Measurements from ENCODE around the gene GABRP.

DNA sequence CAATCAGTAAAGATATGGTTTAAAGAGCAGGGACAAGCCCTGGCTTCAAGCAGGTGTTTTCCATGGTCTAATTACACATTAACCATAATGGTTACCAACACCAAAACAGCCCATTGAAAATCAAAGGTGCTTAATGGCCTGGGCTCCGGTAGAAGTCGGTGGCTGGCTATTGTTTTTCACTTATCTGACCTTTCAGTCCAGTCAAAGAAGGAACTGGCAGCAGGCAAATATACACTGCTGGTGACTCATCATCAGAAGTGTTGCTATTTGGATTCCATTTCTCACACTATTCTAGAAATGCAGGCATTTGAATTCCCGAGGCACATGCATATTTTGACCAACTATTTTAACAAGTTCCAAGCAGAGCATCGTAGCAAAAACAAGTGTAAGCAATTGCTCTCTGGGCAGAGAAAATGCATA lies 26.3 kb upstream of the GABRP start:
- no peak for TF ChIP-seq GABPA (IDR thresholded peaks at IDR 0.05; ENCODE audit: low read depth)
- TF ChIP-seq, protein P1, sequence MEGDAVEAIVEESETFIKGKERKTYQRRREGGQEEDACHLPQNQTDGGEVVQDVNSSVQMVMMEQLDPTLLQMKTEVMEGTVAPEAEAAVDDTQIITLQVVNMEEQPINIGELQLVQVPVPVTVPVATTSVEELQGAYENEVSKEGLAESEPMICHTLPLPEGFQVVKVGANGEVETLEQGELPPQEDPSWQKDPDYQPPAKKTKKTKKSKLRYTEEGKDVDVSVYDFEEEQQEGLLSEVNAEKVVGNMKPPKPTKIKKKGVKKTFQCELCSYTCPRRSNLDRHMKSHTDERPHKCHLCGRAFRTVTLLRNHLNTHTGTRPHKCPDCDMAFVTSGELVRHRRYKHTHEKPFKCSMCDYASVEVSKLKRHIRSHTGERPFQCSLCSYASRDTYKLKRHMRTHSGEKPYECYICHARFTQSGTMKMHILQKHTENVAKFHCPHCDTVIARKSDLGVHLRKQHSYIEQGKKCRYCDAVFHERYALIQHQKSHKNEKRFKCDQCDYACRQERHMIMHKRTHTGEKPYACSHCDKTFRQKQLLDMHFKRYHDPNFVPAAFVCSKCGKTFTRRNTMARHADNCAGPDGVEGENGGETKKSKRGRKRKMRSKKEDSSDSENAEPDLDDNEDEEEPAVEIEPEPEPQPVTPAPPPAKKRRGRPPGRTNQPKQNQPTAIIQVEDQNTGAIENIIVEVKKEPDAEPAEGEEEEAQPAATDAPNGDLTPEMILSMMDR (IDR thresholded peaks at IDR 0.05; ENCODE audit: insufficient read depth, low read length) = no peak
- no peak for TF ChIP-seq POLR2AphosphoS5 (IDR thresholded peaks at IDR 0.05; ENCODE audit: low read depth)
